PC-9 (cell line): Measurements from ENCODE around the gene SSB.

Experiments used
- CTCF ChIP-seq: fragments of 200-600 bp; sonication (generic); conservative IDR thresholded peaks from 2 replicates; pipeline ENCODE4 v1.6.1; 2017; ENCODE audit warnings: mixed run types, antibody characterized with exemption, mild to moderate bottlenecking, moderate library complexity
- EZH2 ChIP-seq: fragments of 200-600 bp; sonication (generic); IDR thresholded peaks from 2 replicates; pipeline ENCODE4 v1.8.0; 2017; ENCODE audit warnings: antibody characterized with exemption, low read depth

GRCh38 chr2:169768262-169768995 lies 30.2 kb upstream of the SSB start:
- TF ChIP-seq CTCF (no peak), EZH2 (no peak)
